CD4-positive, alpha-beta memory T cell (primary cell): ENCODE data around the gene HOXA13. TPM values are rescaled to one million over a fixed set of nuclear protein-coding genes. Genes with fewer than 3 reads are reported as not detected.

ENCODE experiments used
- CTCF ChIA-PET: fragments of 350-600 bp; sonication (Branson Sonifier 250); formaldehyde crosslinking; loops from one replicate; lab custom pipeline; 2021; ENCODE audit warnings: inconsistent platforms; ENCODE audit not compliant: partially characterized antibody; lab: Charles Lee
- POLR2A ChIA-PET: fragments of 350-600 bp; sonication (Branson Sonifier 250); formaldehyde crosslinking; loops from one replicate; lab custom pipeline; 2021; ENCODE audit not compliant: partially characterized antibody; lab: Charles Lee
- DNase-seq, 5 donors: peaks; one replicate each; pipeline versions ENCODE4 v3.0.0 to v3.0.0-alpha.2; 2020 to 2022; ENCODE audit warnings: mixed read lengths in 1 of 5
- H3K27ac ChIP-seq: one replicate; pipeline ENCODE4 v1.7.0; 2013; ENCODE audit warnings: low read depth, low read length
- H3K27me3 ChIP-seq: 2 replicates; pipeline ENCODE4 v1.7.0; 2013; ENCODE audit warnings: mild to moderate bottlenecking, low read length, moderate library complexity; ENCODE audit not compliant: insufficient read depth
- H3K36me3 ChIP-seq: 2 replicates; pipeline ENCODE4 v1.7.0; 2013; ENCODE audit warnings: mild to moderate bottlenecking, low read length, moderate library complexity; ENCODE audit not compliant: insufficient read depth
- H3K4me1 ChIP-seq: 2 replicates; pipeline ENCODE4 v1.7.0; 2013; ENCODE audit warnings: mild to moderate bottlenecking, low read length, moderate library complexity; ENCODE audit not compliant: insufficient read depth
- H3K4me3 ChIP-seq, 2 donors: one replicate each; pipeline ENCODE4 v1.7.0; 2013; ENCODE audit warnings: low read length in 2 of 2, mild to moderate bottlenecking in 1 of 2
- H3K9me3 ChIP-seq, 2 donors: one replicate each; pipeline ENCODE4 v1.7.0; 2013; ENCODE audit warnings: low read length in 2 of 2, control low read depth in 1 of 2; ENCODE audit not compliant: control insufficient read depth in 1 of 2
- H3K27ac Mint-ChIP-seq, 7 donors: one replicate each; pipeline ENCODE4 v1.8.0; 2020 to 2021; ENCODE audit warnings: mixed read lengths in 7 of 7, mild to moderate bottlenecking in 6 of 7, inconsistent platforms in 3 of 7, moderate library complexity in 3 of 7
- H3K27me3 Mint-ChIP-seq, 2 donors: one replicate each; pipeline ENCODE4 v1.8.0; 2020 to 2021; ENCODE audit warnings: mixed read lengths in 2 of 2
- H3K36me3 Mint-ChIP-seq, 2 donors: one replicate each; pipeline ENCODE4 v1.8.0; 2020 to 2021; ENCODE audit warnings: mixed read lengths in 2 of 2, inconsistent platforms in 1 of 2, mild to moderate bottlenecking in 1 of 2
- H3K4me1 Mint-ChIP-seq, 4 donors: one replicate each; pipeline ENCODE4 v1.8.0; 2020 to 2021; ENCODE audit warnings: mixed read lengths in 4 of 4, mild to moderate bottlenecking in 1 of 4
- H3K4me3 Mint-ChIP-seq, 8 donors: one replicate each; pipeline ENCODE4 v1.8.0; 2020 to 2021; ENCODE audit warnings: mixed read lengths in 8 of 8, mild to moderate bottlenecking in 7 of 8, moderate library complexity in 6 of 8, inconsistent platforms in 3 of 8
- H3K9me3 Mint-ChIP-seq, 8 donors: one replicate each; pipeline ENCODE4 v1.8.0; 2020 to 2021; ENCODE audit warnings: mixed read lengths in 8 of 8, mild to moderate bottlenecking in 5 of 8, inconsistent platforms in 3 of 8, moderate library complexity in 1 of 8
- intact Hi-C: fragments of 100-400 bp; cut with micrococcal nuclease; formaldehyde crosslinking; loops from one replicate; pipeline ENCODE4 v1.15.1; 2023
- polyA plus RNA-seq, 2 donors: library from polyadenylated mRNA; unstranded; fragments of 300-500 nt; fragmentation: Illumina TruSeq; gene quantifications; one replicate each; pipeline ENCODE4 v1.2.3, GENCODE V29; 2021
- total RNA-seq, 2 experiments: library from RNA; stranded (reverse); gene quantifications; one replicate each; pipeline ENCODE4 v1.2.3, GENCODE V29; 2021

HOXA13 gene
- total and polyA plus RNA-seq, 4 experiments from 2014 or later, result not detected

- Histone ChIP-seq H3K27me3 (peaks cover 86% of the 10 kb centered on the region), H3K36me3 (no peaks in the 10 kb centered on the region), H3K4me3 (no peak overlapping the region), H3K4me1 (peaks cover 42% of the 10 kb centered on the region), H3K27ac (no peak overlapping the region), H3K9me3 (no peaks in the 10 kb centered on the region)
- ChIA-PET CTCF (interaction anchor here (1.5 to 1.9 kb wide), 3 partner anchors 8 to 1276 kb away, joined by 4 to 12 read pairs (median 4); no protein-coding TSS in a partner anchor), POLR2A (interaction anchor here (2.7 kb wide), 1 partner anchor 16 kb away, joined by 9 read pairs; no protein-coding TSS in a partner anchor)
- Mint-ChIP-seq H3K27ac (peak overlapping the region in 3 of 7 donors; percentile 19 to 83 (median 75)), H3K36me3 (peaks cover 0 to 2% of the 10 kb centered on the region in 2 donors), H3K4me3 (peak overlapping the region in 5 of 8 donors; percentile 13 to 85 (median 61)), H3K27me3 (peaks cover 62 to 68% of the 10 kb centered on the region in 2 donors), H3K9me3 (peaks cover 0 to 37% (median 6%) of the 10 kb centered on the region in 8 donors), H3K4me1 (peaks cover 14 to 47% (median 22%) of the 10 kb centered on the region in 4 donors)
- intact Hi-C loops, result no loop called here
- no peak for DNase-seq
These were observed 28.6 kb downstream of the HOXA13 start for GRCh38 chr7:27171325-27171636.

DNA sequence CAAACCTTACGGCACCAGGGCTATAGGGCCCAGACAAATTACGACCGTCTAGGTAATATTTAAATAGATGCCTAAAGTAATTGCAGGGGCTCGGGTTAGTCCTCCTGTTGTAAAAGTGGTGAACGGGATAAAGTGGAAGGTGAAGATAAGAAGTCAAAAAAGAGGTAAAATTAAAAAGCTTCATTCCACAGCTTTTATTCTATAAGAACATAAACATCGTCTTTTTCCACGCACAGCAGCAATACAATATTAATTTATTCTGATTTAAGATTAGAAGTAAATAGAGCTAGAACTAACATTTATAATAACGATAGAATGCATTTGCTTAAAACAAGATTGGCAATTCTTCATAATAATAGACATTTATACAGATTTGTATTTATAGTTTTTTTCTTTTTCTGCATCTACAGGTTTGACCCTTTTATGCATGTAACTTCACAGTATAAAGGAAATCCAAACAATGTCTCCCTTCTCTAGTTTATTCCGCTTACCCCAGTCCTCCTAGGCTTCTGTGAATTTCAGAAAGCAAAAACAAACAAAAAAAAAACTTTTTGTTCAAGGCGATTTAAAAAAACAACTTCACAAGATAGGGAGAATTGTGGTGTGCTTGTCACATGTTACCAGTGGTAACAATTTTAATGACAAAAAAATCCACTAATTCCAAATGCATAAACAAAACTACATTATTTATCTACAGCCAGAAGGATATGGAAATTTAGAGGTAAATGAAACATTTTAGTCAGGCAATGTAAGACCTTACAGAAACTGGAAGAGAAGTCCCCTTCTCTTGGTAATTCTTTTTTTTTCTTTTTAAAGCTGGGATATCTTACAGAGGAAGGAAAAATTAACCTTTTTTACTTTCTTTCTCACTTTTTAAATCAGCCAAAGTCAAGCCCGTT is 29.2 kb downstream of the HOXA13 start:
- H3K27me3 Mint-ChIP-seq, result peaks cover 61 to 65% of the 10 kb centered on the region in 2 donors
- H3K9me3 ChIP-seq, result no peaks in the 10 kb centered on the region
- H3K4me1 ChIP-seq, result peaks cover 48% of the 10 kb centered on the region
- H3K36me3 ChIP-seq, result no peaks in the 10 kb centered on the region
- intact Hi-C loops, result no loop called here
- ChIA-PET POLR2A (interaction anchor here (0.7 to 2.7 kb wide), 3 partner anchors 13 to 16 kb away, joined by 3 to 9 read pairs (median 7); partner anchors contain the start of gene HOXA11), CTCF (interaction anchor here (1.0 to 1.9 kb wide), 6 partner anchors 9 to 1276 kb away, joined by 3 to 12 read pairs (median 4); no protein-coding TSS in a partner anchor)
- peak overlapping the region in 3 of 7 donors; percentile 22 to 83 (median 55) for H3K27ac Mint-ChIP-seq
- peaks cover 0 to 2% of the 10 kb centered on the region in 2 donors for H3K36me3 Mint-ChIP-seq
- DNase-seq, result no peak
- H3K4me3 Mint-ChIP-seq, result peak overlapping the region in 5 of 8 donors; percentile 17 to 50 (median 26)
- peaks cover 0 to 42% (median 6%) of the 10 kb centered on the region in 8 donors for H3K9me3 Mint-ChIP-seq
- no peak overlapping the region for H3K27ac ChIP-seq
- H3K4me3 ChIP-seq, result no peak overlapping the region
- H3K27me3 ChIP-seq, result peaks cover 92% of the 10 kb centered on the region
- H3K4me1 Mint-ChIP-seq, result peaks cover 16 to 50% (median 25%) of the 10 kb centered on the region in 4 donors

- H3K4me1 ChIP-seq, result peaks cover 56% of the 10 kb centered on the region
- H3K27ac ChIP-seq, result no peak overlapping the region
- ChIA-PET POLR2A (interaction anchor here (1.5 to 2.7 kb wide), 2 partner anchors 14 to 17 kb away, joined by 7 to 9 read pairs; no protein-coding TSS in a partner anchor), CTCF (interaction anchor here (1.0 to 1.9 kb wide), 5 partner anchors 9 to 800 kb away, joined by 3 to 12 read pairs (median 4); no protein-coding TSS in a partner anchor)
- Mint-ChIP-seq H3K4me1 (peaks cover 19 to 49% (median 28%) of the 10 kb centered on the region in 4 donors), H3K27ac (peak overlapping the region in 3 of 7 donors; percentile 46 to 83 (median 57)), H3K4me3 (peak overlapping the region in 6 of 8 donors; percentile 17 to 62 (median 43)), H3K27me3 (peaks cover 55 to 61% of the 10 kb centered on the region in 2 donors), H3K36me3 (peaks cover 0 to 2% of the 10 kb centered on the region in 2 donors), H3K9me3 (peaks cover 0 to 48% (median 7%) of the 10 kb centered on the region in 8 donors)
- H3K36me3 ChIP-seq, result no peaks in the 10 kb centered on the region
- H3K4me3 ChIP-seq, result no peak overlapping the region
- DNase-seq, result peak in 1 of 5 donors; percentile 26
- no peaks in the 10 kb centered on the region for H3K9me3 ChIP-seq
- H3K27me3 ChIP-seq, result peaks cover 92% of the 10 kb centered on the region
- intact Hi-C loops, result loop anchor here (5.0 to 10.0 kb wide), 4 partner anchors 665 to 1308 kb away; partner anchors contain the start of gene SNX10
These were observed 30.0 kb downstream of the HOXA13 start for GRCh38 chr7:27169658-27170425.

DNA sequence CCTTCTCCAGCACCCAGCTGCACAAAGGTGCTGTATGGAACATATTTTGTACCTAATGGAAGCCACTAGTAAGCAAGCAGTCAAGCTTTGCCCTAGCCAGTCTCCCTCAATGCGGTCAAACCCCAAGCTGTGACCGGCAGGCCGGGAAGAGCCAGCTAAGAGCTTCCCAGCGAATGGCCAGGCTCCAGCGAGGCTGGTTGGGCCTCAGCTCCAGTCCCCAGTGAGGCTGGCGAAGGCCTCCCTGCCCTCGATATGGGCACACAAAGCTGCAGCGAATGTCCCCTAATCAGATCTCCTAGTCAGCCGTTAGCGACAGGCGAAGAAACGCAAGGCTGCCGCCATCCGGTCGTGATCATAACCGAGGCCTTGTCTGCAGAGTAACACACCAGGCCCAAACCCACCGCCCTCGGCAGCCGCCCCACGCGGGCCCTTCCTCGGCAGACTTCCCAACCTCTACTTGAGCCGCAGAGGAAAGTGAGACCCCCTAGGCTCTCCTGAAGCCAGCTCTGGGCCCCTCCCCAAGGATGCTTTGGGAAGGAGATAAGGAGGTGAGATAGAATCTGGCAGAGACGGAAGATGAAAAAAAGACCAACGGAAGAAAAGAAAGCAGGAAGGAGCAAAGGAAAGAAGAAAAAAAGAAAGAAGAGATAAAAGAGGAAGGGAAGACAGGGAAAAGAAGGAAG is 31.5 kb downstream of the HOXA13 start:
- no peaks in the 10 kb centered on the region for H3K36me3 ChIP-seq
- no peaks in the 10 kb centered on the region for H3K9me3 ChIP-seq
- H3K27ac Mint-ChIP-seq, result peak overlapping the region in 6 of 7 donors; percentile 20 to 85 (median 82)
- intact Hi-C loops, result loop anchor here (1.0 to 10.0 kb wide), 5 partner anchors 11 to 1306 kb away; partner anchors contain the start of gene SNX10
- H3K27me3 ChIP-seq, result peaks cover 92% of the 10 kb centered on the region
- no peak overlapping the region for H3K4me3 ChIP-seq
- ChIA-PET CTCF (interaction anchor here (1.0 to 2.0 kb wide), 4 partner anchors 11 to 19 kb away, joined by 3 to 18 read pairs (median 4); no protein-coding TSS in a partner anchor), POLR2A (interaction anchor here (1.0 kb wide), 1 partner anchor 22 kb away, joined by 3 read pairs; no protein-coding TSS in a partner anchor)
- DNase-seq, result peak in 1 of 5 donors; percentile 31
- peaks cover 21 to 45% (median 32%) of the 10 kb centered on the region in 4 donors for H3K4me1 Mint-ChIP-seq
- H3K27ac ChIP-seq, result no peak overlapping the region
- H3K4me3 Mint-ChIP-seq, result peak overlapping the region in 7 of 8 donors; percentile 33 to 77 (median 65)
- peaks cover 51% of the 10 kb centered on the region for H3K4me1 ChIP-seq
- peaks cover 59 to 68% of the 10 kb centered on the region in 2 donors for H3K27me3 Mint-ChIP-seq
- peaks cover 0 to 57% (median 7%) of the 10 kb centered on the region in 8 donors for H3K9me3 Mint-ChIP-seq
- H3K36me3 Mint-ChIP-seq, result peaks cover 0 to 2% of the 10 kb centered on the region in 2 donors

DNA sequence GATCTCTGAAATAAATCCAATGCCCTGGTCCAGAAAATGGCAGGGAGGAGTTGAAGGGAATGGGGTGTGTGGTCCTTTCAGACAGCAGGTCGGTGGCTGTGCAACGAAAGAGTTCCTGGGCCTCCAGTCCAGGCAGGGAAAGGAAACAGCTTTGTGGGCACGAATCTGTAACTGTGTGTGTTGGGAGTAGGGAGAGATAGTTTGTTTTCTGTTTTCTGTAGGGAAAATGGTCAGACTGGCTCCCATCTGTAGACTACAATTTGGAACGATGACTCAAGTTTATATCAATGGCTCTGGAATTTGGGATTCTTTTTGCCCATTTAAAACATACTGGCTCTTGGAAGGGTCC is 32.0 kb downstream of the HOXA13 start:
- Mint-ChIP-seq H3K9me3 (peaks cover 0 to 57% (median 7%) of the 10 kb centered on the region in 8 donors), H3K4me1 (peaks cover 21 to 45% (median 31%) of the 10 kb centered on the region in 4 donors), H3K4me3 (peak overlapping the region in 6 of 8 donors; percentile 4 to 43 (median 28)), H3K27me3 (peaks cover 61 to 72% of the 10 kb centered on the region in 2 donors), H3K36me3 (peaks cover 0 to 2% of the 10 kb centered on the region in 2 donors), H3K27ac (peak overlapping the region in 4 of 7 donors; percentile 57 to 85 (median 82))
- Histone ChIP-seq H3K27ac (no peak overlapping the region), H3K36me3 (no peaks in the 10 kb centered on the region), H3K27me3 (peaks cover 92% of the 10 kb centered on the region), H3K4me3 (no peak overlapping the region), H3K4me1 (peaks cover 48% of the 10 kb centered on the region), H3K9me3 (no peaks in the 10 kb centered on the region)
- CTCF ChIA-PET, result interaction anchor here (1.0 to 2.0 kb wide), 4 partner anchors 10 to 20 kb away, joined by 3 to 18 read pairs (median 4); no protein-coding TSS in a partner anchor
- DNase-seq, result no peak
- POLR2A ChIA-PET, result interaction anchor here (0.6 to 1.0 kb wide), 2 partner anchors 23 to 26 kb away, joined by 3 read pairs; no protein-coding TSS in a partner anchor
- intact Hi-C loops, result loop anchor here (1.0 to 10.0 kb wide), 5 partner anchors 11 to 1306 kb away; partner anchors contain the start of gene SNX10
